Measurements from ENCODE around the gene GUCY2C.
A peak's percentile ranks its signal among the peaks of the same experiment; 100 is the strongest.

Gene GUCY2C

GRCh38 chr12:14731821-14732220 is 35.4 kb upstream of the GUCY2C start:
- H3K79me2 ChIP-seq (ENCODE audit: insufficient read depth, low read depth), result no peaks in the 10 kb centered on the region

GRCh38 chr12:14729586-14729985 is 33.2 kb upstream of the GUCY2C start:
- no peak for TF ChIP-seq CTCF (conservative IDR thresholded peaks at IDR 0.05; ENCODE audit: low read depth, low read length)
- Histone ChIP-seq H3K4me2 (no peak overlapping the region), H3K27ac (no peak overlapping the region), H3K9ac (no peak overlapping the region), H3K27me3 (ENCODE audit: insufficient read depth, low read depth) (no peaks in the 10 kb centered on the region), H3K36me3 (ENCODE audit: insufficient read depth) (no peaks in the 10 kb centered on the region), H2AFZ (ENCODE audit: low read depth) (no peak overlapping the region), H4K20me1 (ENCODE audit: insufficient read depth) (no peaks in the 10 kb centered on the region), H3K4me3 (IDR thresholded peaks at IDR 0.05; ENCODE audit: insufficient read depth, low read depth, low read length) (no peak overlapping the region), H3K79me2 (ENCODE audit: insufficient read depth, low read depth) (no peaks in the 10 kb centered on the region), H3K4me1 (ENCODE audit: low read depth, poor library complexity, severe bottlenecking) (no peaks in the 10 kb centered on the region)

More at GRCh38 chr12:14731821-14732220, 35.4 kb upstream of the GUCY2C start:
- Histone ChIP-seq H3K4me1 (ENCODE audit: low read depth, poor library complexity, severe bottlenecking) (no peaks in the 10 kb centered on the region), H3K4me2 (no peak overlapping the region), H3K27me3 (ENCODE audit: insufficient read depth, low read depth) (no peaks in the 10 kb centered on the region), H3K27ac (no peak overlapping the region), H3K36me3 (ENCODE audit: insufficient read depth) (no peaks in the 10 kb centered on the region), H4K20me1 (ENCODE audit: insufficient read depth) (no peaks in the 10 kb centered on the region), H3K9ac (no peak overlapping the region), H3K4me3 (IDR thresholded peaks at IDR 0.05; ENCODE audit: insufficient read depth, low read depth, low read length) (no peak overlapping the region), H2AFZ (ENCODE audit: low read depth) (no peak overlapping the region)
- no peak for TF ChIP-seq CTCF (conservative IDR thresholded peaks at IDR 0.05; ENCODE audit: low read depth, low read length)

- Histone ChIP-seq H3K9ac (no peak overlapping the region), H3K36me3 (ENCODE audit: insufficient read depth) (no peaks in the 10 kb centered on the region), H2AFZ (ENCODE audit: low read depth) (no peak overlapping the region), H3K27me3 (ENCODE audit: insufficient read depth, low read depth) (no peaks in the 10 kb centered on the region), H4K20me1 (ENCODE audit: insufficient read depth) (no peaks in the 10 kb centered on the region), H3K4me3 (IDR thresholded peaks at IDR 0.05; ENCODE audit: insufficient read depth, low read depth, low read length) (no peak overlapping the region), H3K4me1 (ENCODE audit: low read depth, poor library complexity, severe bottlenecking) (no peaks in the 10 kb centered on the region), H3K4me2 (no peak overlapping the region), H3K79me2 (ENCODE audit: insufficient read depth, low read depth) (no peaks in the 10 kb centered on the region), H3K27ac (no peak overlapping the region)
- TF ChIP-seq CTCF (conservative IDR thresholded peaks at IDR 0.05; ENCODE audit: low read depth, low read length), result peak; percentile 73
Measured at GRCh38 chr12:14723763-14724162, 27.4 kb upstream of the GUCY2C start.

GRCh38 chr12:14716848-14717444 is 20.5 kb upstream of the GUCY2C start:
- H3K27ac ChIP-seq, result no peak overlapping the region
- no peak overlapping the region for H3K4me2 ChIP-seq
- TF ChIP-seq CTCF (conservative IDR thresholded peaks at IDR 0.05; ENCODE audit: low read depth, low read length), result peak; percentile 52
- H3K36me3 ChIP-seq (ENCODE audit: insufficient read depth), result no peaks in the 10 kb centered on the region
- no peak overlapping the region for H2AFZ ChIP-seq (ENCODE audit: low read depth)
- H3K27me3 ChIP-seq (ENCODE audit: insufficient read depth, low read depth), result no peaks in the 10 kb centered on the region
- H3K9ac ChIP-seq, result no peak overlapping the region
- no peaks in the 10 kb centered on the region for H3K4me1 ChIP-seq (ENCODE audit: low read depth, poor library complexity, severe bottlenecking)
- H4K20me1 ChIP-seq (ENCODE audit: insufficient read depth), result no peaks in the 10 kb centered on the region
- H3K79me2 ChIP-seq (ENCODE audit: insufficient read depth, low read depth), result no peaks in the 10 kb centered on the region
- H3K4me3 ChIP-seq (IDR thresholded peaks at IDR 0.05; ENCODE audit: insufficient read depth, low read depth, low read length), result no peak overlapping the region

Measured in KMS-11 (cell line).